GM19351 (cell line): ENCODE measurements around the gene SLC52A3.
"Not testable (repeated sequence)": the region's sequence is repeated elsewhere in the genome, so short reads cannot be mapped to it uniquely, and the experiment has no call there.

Experiments used
- ATAC-seq: cut with Tn5 transposase; IDR thresholded peaks from one replicate; pipeline ENCODE4 v1.9.1; 2021; ENCODE audit warnings: mild to moderate bottlenecking, moderate library complexity; ENCODE audit not compliant: unreplicated experiment

SLC52A3 gene

DNA sequence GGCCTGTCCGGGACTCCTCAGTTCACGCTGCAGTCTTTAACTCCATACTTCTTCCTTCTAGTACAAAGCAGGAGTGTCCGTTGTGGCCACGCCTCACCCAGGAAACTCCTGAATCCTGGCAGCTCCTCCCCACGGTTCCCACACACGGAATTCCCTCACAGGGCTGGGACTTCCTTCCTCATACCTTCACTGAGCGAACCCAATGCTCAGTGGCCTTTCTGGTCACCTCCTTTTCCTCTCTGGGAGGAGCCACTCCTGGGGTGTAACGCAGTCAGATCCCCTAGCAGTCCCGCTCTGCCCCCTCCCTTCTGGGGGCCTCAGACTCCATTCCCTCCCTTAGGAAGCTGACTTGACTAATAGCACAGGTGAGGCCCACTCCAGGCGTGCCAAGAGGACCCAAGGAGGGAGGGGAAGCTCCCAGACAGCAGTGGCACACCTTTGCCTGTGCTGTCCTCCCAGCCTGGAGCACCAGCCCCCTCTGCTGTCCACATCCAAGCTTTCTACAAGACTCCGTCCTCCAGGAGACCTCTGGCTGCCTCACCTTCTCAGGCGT, at the start of gene SLC52A3:
Gene SLC52A3, minus strand, starts transcription at position 75 of the 553 bp plus-strand sequence. CDS start 2,726 bp downstream, outside the sequence.
- ATAC-seq = no peak

DNA sequence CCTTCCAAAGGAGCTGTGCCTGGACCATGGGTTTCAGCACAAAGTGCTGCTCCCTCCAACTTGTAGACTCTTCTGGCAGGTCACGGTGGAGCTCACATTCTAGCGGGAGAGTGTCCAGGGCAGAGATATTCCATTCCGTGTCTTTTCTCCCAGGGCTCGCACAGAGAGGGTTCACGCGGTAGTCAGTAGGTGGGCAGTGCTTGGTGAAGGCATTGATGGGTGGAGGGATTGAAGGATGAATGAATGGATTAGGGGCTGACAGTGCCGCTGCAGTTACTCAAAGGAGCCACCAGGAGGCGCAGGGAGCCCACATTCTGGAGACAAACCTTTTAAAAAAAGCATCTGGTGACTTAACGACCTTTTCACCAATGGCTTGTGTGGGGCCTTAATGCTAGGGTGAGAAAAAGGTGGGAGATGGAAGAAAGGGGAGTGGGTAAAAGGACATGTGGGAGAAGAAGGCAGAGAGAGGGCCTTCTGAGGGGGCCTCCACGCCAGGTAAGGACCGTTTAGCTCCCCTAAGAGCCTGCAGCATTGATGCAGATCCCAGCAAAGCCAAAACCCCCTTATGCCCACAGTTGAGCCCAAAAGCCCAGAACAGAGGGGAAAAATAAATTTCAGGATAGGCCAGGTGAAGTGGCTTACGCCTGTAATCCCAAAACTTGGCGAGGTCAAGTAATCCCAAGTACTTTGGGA, 47.8 kb upstream of the SLC52A3 start:
- ATAC-seq = no peak

DNA sequence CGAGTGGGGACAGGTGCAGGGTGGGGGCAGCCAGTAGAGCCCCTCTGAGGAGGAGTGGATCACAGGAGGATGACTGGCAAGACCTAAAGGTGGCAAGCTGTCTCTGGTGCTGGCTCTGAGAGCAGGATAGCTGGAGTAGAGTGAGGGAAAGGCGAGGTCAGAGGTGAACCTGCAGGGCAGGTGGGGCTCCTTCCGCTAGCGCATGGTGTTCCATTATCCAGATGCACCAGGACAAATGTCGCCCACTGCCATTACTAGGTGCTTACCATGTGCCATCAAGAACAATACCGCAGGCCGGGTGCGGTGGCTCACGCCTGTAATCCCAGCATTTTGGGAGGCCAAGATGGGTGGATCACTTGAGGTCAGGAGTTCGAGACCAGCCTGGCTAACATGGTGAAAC, 46.9 kb upstream of the SLC52A3 start:
- ATAC-seq = no peak

DNA sequence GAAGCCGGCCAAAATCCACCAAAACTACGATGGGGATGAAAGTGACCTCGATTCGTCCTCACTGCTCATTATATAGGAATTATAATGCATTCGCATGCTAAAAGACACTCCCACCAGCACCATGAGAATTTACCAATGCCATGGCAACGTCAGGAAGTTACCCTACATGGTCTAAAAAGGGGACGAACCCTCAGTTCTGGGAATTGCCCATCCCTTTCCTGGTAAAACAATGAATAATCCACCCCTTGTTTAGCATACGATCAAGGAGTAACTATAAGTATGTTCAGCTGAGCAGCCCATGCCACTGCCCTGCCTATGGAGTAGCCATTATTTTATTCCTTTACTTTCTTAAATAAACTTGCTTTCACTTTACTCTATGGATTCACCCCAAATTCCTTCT, 45.1 kb upstream of the SLC52A3 start:
- no peak for ATAC-seq

DNA sequence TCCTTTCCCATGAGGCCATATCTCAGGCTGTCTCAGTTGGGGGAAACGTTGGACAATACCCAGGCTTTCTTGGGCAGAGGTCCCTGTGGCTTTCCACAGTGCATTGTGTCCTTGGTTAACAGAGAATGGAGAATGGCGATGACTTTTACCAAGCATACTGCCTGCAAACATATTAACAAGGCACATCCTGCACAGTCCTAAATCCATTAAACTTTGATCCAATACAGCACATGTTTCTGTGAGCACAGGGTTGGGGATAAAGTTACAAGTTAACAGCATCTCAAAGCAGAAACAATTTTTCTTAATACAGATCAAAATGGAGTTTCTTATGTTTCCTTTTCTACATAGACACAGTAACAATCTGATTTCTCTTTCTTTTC, 44.1 kb upstream of the SLC52A3 start:
- ATAC-seq = not testable (repeated sequence)

DNA sequence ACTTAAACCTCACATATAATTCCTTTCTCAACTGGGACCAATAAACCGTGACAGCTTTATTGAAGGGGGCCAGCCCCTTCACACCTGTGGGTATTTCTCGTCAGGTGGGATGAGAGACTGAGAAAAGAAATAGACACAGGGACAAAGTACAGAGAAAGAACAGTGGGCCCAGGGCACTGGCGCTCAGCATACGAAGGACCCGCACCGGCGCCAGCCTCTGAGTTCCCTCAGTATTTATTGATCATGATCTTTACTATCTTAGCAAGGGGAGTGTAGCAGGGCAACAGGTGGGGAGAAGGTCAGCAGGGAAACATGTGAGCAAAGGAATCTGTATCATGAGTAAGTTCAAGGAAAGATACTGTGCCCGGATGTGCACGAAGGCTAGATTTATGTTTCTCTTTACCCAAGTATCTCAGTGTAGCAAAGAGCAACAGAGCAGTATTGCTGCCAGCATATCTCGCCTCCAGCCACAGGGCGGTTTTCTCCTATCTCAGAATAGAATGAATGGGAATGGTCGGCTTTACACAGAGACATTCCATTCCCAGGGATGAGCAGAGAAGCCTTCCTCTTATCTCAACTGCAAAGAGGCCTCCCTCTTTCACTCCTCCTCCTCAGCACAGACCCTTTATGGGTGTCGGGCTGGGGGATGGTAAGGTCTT, 43.6 kb upstream of the SLC52A3 start:
- not testable (repeated sequence) for ATAC-seq

DNA sequence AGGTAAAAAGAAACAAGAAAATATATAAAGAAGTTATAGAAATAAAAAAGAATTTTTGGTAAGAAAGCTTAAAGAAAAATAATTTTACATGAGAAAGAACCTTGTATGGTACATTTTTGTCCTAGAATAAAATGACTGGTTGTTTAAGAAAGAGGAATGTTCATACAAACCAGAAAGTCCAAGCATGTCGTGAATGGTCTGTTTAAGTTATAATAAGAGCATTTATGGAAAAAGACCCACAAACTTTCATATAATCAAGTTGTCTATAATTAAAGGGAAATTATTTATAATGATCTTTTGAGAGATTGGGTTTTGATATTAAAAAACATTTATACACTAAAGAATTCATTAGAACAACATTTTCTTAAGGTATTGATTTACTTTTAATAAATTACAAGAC, 37.4 kb upstream of the SLC52A3 start:
- ATAC-seq = no peak

DNA sequence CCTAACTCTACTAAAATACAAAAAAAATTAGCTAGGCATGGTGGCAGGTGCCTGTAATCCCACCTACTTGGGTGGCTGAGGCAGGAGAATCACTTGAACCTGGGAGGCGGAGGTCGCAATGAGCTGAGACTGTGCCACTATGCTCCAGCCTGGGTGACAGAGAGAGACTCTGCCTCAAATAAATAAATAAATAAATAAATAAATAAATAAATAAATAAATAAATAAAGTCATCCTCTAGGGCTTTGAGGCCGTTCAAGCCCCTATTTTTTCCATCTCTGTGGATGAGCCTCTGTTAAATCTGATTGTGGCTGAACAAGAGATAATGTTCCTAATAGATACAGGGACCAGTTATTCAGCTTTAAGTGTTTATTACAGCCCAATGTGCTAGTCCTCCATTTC, 33.4 kb upstream of the SLC52A3 start:
- ATAC-seq = no peak

DNA sequence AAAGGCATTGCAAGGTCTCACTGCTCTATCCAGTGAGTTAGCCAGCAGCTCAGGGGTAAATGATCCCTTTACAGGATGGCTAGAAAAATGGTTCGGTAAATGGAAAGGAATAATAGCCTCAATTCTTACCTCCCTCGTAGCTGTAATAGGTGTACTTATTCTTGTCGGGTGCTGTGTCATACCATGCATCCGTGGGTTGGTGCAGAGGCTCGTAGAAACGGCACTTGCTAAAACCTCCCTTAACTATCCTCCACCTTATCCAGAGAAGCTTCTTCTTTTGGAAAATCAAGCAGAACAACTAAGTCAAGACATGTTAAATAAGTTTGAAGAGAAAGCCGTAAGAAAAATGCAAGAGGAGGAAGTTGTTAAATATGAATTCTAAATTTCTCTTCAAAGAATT, 31.7 kb upstream of the SLC52A3 start:
- ATAC-seq = not testable (repeated sequence)

DNA sequence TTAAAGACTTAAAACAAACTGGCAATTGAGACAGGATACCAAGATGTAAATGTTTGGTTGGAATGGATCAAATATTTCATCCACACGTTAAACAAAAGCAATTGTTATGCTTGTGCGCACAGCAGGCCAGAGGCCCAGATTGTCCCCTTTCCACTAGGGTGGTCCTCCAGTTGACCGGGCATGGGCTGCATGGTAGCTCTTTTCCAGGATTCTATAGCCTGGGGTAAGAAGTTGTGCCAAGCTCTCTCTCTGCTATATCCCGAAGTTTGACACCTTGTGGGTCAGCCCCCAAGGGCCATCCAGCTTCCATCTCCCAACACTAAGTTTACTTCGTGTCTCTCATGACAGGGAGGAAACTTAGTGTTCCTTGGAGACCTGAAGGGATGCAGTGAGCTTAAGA, 30.4 kb upstream of the SLC52A3 start:
- ATAC-seq = not testable (repeated sequence)

DNA sequence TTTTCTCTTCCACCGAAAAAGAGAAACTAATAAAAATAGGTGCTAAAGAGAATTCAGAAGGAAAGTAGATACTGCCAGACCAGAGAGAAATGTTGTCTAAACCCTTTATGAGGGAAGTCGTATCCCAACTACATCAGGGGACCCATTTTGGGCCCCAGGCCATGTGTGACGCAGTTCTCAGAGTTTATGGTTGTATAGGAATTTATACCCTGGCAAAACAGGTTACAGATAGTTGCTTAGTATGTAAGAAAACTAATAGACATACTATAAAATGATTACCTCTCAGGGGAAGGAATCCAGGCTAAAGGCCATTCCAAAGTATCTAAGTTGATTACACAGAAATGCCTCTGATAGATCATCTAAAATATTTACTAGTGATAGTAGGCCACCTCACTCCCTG, 28.6 kb upstream of the SLC52A3 start:
- ATAC-seq = no peak

DNA sequence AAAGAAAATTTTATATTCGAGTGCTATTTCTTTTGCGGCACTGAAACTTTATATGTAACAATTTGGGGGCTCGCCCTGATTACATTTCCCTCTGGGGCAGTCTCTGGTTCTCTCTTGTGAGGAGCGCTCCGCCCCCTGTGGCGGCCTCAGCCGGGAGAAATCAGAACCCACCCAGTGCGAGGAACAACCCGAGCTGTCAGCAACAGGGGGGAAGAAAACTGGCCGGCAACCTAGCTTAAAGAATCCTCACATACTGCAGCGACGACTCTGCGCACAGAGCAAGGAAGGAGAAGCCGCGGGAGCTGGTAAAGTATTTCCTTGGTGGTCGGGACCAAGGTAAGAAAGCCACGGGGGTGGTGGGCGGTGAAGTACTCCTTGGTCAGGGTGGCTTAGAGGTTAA, 23.9 kb upstream of the SLC52A3 start:
- no peak for ATAC-seq

DNA sequence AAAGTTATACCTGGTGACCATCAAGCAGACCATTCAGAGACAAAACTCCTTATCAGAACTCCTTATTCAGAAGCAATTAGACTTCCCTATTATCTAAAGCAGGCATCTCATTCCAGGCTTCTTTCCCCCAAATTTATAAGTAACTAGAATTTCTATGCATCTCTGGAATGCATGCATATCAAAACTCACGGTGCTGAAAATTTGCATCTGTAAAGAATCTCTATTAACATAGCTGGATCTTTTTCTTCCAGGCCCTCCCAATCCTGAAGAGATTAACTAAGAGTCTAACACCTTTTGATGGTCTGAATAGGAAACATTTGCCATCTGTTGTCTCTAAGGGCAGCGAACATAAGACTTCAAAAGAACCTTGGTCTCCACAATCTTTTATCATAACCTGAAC, 22.8 kb upstream of the SLC52A3 start:
- no peak for ATAC-seq

DNA sequence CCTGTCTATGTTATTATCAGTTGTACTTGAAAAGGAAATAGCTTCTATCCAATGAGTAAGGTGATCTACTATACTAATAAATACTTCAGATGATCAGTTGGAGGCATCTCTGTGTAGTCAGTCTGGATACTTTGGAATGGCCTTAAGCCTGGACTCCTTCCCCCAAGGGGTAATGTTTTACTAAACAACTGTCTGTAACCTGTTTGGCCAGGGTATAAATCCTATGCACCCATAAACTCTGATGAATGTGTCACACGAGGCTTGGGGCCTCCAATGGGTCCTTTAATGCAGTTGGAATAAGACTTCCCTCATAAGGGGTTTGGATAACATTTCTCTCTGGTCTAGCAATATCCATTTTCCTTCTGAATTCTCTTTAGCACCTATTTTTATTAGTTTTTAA, 19.5 kb upstream of the SLC52A3 start:
- no peak for ATAC-seq

DNA sequence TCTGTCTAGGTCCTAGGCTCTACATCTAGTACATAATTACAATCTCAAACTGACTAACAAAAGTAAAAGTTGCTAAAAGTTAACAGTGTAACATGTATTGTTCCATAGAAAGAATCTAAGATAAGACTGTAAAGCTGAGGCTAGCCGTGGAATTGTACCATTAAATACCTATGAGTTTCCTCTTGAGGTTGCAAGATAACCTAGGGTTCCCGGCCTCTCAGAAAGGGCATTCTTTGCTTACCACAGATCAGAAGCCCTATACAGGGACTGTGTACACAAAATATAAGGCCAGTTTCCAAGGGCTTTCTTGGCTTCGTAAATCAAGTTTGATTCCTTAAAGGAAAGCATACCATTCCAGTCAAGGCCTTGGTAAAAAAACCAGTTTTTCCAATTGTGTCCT, 11.5 kb upstream of the SLC52A3 start:
- no peak for ATAC-seq

DNA sequence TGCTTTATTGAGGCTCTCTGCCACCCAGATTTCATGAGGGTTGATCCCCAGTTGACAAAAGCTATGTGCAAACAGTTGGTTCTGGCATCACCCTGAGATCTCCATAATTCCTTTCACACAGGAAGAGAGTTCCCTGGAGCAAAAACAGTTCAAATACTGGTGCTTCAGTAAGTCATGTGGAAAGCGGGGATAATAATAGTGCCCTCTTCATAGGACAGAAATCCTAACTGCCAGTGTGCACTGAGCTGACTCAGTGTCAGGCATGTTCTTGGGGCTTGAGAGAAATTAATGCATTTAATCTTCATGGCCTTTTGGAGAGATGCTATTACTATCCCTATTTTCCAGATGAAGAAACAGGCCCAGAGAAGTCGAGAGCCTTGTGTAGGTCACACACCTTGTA, 7.9 kb upstream of the SLC52A3 start:
- no peak for ATAC-seq

DNA sequence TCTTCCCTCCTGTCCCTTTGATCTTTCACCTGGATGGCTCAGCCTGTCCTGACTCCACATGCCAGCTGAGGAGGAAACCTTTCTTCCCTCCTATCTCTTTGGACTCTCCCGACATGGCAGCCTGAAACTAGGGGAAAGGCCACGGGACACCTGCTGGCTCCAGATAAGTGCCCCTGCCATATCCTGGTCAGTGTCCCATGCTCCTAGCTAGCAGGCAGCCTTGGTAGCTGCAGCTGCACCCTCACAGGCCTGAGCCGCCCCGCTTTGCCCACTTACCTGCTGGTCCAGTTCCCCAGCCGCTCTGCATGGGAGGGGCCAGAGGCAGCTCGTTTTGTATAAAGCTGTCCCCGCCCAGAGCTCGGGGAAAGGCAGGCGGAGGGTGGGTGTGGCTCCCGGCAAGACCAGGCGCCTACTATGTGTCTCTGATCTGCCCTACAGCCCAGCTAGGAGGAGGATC, 7.4 kb upstream of the SLC52A3 start:
- ATAC-seq = no peak

DNA sequence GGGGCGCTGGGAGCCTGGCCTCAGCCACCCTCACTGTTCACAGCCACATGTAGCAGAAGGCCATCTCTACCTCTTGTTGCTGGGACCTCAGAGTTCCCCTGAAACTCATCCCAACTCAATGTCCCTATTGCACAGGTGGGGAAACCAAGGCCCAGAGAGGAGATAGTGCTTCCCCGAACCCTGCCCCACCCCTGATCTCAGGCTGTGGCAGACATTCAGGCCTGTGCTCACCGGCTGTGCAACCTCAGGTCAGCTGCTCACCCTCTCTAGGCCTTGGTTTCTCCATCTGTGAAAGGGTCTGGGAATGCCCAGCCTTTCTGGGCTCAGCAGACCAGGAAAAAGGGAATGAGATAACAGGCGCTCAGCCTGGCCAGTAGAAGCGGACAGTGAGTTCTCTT, 6.4 kb upstream of the SLC52A3 start:
- no peak for ATAC-seq

DNA sequence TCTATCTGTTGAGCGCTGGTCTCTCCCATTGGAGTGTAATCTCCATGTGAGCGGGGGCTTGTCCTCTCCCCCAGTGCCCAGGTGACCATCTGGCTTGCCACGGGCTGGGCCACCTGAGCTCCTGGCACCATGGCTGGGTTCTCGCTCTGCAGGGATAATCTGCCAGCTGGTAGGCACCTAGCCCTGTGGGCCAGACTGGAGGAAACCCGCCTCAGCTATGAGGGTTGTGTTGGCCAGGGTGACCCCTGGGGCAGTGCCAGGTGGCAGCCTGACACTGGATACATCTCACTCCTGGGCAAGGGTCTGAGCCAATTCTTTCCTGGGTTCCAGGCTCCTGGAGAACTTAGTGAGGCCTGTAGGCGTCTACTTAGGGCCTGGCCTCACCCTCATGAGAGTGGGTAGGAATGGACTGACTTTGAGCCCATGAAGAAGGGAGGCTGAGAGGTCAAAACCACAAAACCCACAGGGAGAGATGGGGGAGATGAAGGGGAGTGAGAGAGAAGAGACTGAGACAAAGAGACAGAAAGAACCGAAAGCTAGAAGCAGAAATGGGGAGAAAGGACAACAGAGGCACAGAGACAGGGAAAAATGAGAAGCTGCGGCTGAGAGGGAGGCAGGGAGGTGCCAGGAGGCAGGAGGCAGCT, 5.8 kb upstream of the SLC52A3 start:
- no peak for ATAC-seq

DNA sequence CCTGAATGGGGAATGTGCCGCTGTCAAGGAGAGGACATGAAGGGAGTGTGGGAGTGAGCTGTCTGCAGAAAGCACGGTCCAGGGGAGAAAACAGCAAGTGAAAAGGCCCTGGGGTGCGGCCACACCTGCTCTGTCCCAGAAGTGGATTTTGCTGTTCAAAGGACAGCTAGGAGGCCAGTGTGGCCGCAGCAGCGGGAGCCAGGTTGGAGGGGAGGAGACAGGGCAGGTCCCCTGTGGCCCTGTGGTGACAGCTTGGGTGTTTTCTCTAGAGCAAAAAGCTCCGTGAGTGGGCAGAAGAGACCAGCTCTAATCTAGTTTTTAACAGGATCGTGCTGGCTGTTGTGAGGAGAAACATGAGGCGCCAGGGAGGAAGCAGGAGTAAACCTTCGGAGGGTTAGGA, 4.5 kb upstream of the SLC52A3 start:
- ATAC-seq = no peak

DNA sequence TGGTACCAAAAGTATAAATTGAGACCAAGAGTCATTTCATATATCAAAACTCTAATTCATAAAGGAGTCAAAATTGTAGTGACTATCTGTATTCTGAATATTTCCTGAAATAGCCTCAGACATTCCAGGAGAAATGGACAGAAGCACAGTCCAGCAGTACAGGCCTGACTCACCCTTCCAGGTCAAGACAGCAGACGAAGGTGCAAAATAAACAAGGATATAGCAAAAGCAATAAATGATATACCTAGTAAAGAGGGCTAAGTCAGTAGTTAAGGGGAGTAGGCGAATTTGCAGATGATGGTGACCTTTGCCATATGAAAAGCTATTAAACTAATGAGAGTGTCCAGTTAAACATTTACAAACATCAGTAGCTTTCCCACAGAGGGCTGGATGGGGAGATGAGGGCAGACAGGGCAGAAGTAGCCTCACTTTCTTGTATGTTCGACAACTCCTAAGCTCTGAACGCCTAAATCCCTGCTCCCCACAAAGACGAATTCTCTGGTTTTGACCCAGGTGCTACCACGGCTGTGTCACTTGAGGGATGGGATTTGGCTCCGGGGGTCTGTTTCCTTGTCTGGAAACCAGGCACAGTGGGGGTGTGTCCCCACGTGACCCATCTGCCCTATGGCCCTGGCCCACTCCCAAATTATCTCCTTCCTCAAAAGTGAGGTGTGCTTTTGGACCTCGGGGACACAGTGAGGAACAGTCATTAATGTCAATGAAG, 3.6 kb upstream of the SLC52A3 start:
- no peak for ATAC-seq
